HG03103 (cell line): Measurements from ENCODE around the gene USP46.
A peak's percentile ranks its signal among the peaks of the same experiment; 100 is the strongest.

ENCODE experiments used
- ATAC-seq: cut with Tn5 transposase; IDR thresholded peaks from one replicate; pipeline ENCODE4 v1.9.1; 2021; ENCODE audit warnings: low read depth; ENCODE audit not compliant: unreplicated experiment

The USP46 gene, protein sequence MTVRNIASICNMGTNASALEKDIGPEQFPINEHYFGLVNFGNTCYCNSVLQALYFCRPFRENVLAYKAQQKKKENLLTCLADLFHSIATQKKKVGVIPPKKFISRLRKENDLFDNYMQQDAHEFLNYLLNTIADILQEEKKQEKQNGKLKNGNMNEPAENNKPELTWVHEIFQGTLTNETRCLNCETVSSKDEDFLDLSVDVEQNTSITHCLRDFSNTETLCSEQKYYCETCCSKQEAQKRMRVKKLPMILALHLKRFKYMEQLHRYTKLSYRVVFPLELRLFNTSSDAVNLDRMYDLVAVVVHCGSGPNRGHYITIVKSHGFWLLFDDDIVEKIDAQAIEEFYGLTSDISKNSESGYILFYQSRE

DNA sequence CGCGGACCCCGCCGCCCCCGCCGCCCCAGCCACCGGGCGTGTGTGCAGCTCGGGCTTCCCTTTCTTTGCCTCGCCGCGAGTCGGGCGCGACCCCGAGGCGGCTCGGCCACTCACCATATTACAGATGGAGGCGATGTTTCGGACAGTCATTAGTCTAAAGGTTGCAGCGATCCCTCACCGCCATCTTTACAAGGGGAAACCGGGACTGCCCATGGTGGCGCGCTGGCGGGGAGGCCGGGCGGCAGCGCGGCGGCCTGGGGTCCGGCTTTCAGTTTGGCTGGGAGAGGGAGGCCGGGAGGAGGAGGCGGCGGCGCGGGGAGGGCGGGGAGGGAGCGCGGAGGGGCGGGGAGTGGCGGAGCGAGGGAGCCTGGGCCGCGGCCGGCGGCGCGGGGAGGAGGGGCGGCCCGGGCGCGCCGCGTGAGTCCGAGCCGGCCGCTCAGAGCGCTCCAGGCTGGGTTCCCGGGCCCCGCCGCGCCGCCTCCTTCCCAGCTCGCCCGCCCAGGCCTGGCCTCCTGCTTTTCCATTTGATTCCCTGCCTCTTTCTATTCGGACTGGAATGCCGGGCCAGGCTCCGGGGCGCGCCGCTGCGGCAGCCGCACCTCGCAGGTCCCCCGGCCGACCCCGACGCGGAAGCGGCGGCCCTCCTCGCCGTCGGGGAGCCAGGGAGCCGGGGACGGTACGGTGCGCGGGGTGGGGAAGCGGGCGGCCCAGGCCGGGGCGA is at the start of gene USP46:
Gene USP46, minus strand, starts transcription at position 301 of the 721 bp plus-strand sequence. Its CDS starts 151 bp downstream, at position 150.
- peak; percentile 64 for ATAC-seq

DNA sequence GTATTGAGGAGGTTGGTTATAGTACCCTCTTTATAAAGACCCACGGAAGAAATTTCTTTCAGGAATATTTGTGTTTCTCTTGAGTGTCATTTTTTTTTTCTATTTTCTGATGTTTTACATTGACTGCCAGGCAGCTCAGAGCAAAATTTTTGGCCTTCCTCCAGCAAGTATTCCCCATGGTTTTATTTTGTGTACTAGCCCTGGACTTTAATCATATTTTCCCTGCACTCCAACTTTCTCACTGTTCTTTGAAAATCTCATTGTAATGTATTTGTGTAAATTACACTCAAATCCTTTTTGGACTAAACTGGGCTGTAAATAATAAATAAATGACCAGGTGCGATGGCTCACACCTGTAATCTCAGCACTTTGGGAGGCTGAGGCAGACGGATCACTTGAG is 45.6 kb upstream of the USP46 start:
- no peak for ATAC-seq

DNA sequence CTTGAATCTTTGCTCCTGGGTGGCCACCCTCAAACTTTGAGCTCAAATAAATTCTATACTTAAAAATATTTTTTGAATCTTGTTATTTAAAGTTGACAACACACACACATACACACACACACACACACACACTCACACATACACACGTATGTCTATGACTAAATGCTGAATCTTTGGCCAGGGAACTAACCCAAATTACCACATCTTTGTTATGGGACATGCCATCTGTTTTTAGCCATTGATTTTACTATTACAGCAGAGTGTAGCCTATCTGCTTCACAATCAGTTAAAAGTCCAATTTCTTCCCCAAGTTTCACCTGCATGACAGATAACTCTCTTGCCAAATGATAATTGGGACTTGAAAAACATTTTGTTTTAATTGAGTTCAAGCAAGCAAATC is 45.0 kb upstream of the USP46 start:
- ATAC-seq: no peak

DNA sequence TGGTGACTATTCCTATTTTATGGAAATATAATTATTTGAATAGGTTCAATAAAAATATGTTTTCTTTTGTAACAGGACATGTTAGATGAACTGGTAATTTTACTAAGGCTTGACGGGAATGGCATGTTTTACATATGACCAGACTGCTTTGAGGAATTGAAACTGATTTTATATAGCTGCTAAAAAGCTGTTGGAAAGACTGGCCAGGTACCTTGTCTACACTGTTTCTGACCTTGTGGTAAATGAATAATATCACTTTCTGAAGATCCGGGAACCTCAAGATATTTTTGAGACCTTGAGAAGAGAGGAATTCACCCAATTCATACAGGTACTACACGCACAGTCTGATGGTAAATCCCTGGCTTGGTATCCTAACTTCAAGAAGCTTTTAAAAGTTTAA is 42.1 kb upstream of the USP46 start:
- ATAC-seq: peak; percentile 90

DNA sequence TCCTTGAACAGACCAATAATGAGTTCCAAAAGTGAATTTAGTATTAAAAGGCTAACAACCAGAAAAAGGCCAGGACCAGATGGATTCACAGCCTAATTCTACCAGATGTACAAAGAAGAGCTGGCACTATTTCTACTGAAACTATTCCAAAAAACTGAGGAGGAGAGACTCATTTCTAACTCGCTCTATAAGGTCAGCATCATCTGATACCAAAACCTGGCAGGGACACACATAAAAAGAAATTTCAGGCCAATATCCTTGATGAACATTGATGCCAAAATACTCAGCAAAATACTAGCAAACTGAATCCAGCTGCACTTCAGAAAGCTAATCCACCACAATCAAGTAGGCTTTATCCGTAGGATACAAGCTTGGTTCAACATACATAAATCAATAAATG is 35.8 kb upstream of the USP46 start:
- ATAC-seq: no peak

DNA sequence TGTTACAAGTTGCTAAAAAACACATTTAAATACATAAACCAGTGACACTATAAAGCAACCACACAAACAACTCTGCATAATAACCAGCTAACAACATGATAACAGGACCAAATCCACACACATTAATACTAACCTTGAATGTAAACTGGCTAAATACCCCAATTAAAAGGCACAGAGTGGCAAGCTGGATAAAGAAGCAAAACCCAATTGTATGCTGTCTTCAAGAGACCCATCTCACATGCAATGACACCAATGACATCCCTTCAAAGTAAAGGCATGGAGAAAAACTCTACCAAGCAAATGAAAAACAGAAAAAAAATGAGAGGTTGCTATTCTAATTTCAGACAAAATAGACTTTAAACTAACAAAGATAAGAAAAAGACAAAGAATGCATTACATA is 34.4 kb upstream of the USP46 start:
- no peak for ATAC-seq

DNA sequence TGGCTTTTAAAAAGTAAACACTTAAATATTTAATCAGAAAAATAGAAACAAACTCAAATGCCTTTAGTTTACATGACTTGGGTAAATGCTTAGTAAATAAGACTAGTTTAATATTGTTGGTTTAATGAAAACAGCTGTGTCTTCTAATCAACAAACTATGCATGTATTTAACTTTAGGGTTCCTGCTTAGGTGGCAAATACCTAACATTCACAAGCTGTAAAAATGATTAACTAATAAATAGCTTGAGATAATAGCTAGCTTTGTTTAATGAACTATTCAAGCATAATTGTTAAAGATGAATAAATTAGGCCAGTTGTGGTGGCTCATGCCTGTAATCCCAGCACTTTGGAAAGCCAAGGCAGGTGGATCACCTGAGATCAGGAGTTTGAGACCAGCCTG is 30.0 kb upstream of the USP46 start:
- ATAC-seq: no peak

DNA sequence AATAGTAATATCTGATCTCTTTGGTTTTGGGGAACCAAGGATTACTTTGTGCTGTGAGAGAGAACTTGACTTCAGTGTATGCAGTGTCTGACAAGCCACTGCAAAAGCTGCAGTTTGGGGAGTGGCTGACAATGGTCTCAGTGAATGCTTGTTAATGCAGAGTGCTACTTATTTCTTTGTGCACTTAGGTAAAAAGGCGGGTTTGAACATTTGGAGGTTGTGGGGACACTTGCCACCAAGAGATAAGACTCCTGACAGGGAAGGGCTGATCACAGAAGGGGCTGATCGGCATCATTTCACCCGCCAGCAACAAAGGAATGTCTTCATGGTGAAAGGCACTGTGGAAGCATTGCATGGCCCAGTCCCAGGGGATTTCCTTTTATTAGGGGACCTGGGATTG is 28.6 kb upstream of the USP46 start:
- no peak for ATAC-seq

DNA sequence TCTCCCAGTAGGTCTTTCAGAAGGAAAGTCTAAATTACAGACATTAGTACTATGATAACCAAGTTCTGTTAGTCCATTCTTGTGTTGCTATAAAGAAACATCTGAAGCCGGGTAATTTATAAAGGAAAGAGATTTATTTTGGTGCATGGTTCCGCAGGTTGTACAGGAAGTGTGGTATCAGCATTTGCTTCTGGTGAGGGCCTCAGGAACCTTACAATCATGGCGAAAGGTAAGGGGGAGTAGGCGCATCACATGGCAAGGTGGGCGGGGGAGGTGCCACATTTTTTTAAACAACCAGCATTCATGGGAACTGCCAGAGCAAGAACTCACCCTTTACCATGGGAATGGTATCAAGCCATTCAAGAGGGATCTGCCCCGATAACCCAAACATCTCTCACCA is 26.2 kb upstream of the USP46 start:
- ATAC-seq: no peak

DNA sequence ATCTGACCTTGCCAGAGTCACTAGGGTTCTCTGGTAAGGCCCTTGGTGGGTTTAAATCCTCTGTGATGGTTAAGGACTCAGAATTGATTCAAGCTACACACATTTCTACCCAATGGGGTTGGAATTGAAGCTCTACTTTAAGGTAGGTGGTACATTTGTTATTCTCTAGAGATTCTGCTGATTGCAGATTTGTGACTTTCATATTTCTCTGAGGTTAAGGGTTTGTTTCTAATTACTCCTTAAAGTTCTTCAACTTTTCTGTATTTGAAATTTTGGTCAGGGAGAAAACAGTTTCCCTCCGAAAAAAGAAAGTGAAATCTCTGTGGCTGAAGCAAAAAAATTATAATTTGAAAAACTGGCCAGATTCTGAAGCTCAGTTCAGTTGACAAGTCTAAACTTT is 25.8 kb upstream of the USP46 start:
- no peak for ATAC-seq

DNA sequence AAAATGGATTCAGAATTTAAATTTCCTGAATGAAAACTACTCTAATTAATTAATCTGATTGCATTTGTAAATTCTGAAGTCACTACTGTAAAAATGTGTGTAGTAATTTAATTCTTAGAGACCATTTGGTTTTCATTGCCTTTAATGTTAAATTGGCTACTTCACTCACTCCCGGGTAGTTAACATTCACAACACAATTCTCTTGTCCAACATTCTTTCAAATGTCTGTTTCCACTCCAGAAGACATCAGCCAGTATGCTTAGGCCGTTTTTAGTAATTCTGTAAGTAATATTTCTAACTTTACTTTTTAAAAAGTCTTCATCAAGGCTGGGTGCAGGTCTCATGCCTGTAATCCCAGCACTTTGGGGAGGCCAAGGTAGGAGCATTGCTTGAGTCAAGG is 21.3 kb upstream of the USP46 start:
- ATAC-seq: no peak

DNA sequence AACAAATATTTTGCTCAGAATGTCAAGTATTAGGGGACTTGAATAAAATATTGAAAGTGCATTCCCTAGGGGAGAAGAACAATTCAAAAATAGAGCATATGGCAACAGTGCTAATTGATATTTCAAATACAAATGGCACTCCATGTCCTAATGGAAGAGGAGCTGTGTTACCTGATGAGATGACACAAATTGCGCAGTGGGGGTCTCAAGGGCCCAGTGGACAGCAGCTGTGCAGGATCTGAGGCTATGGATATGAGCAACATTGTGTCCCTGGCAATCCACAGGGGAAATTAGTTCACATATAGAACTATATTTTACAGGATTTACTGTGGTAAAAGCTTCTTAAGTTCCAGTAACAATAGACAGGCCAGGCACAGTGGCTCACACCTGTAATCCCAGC is 17.4 kb upstream of the USP46 start:
- no peak for ATAC-seq

DNA sequence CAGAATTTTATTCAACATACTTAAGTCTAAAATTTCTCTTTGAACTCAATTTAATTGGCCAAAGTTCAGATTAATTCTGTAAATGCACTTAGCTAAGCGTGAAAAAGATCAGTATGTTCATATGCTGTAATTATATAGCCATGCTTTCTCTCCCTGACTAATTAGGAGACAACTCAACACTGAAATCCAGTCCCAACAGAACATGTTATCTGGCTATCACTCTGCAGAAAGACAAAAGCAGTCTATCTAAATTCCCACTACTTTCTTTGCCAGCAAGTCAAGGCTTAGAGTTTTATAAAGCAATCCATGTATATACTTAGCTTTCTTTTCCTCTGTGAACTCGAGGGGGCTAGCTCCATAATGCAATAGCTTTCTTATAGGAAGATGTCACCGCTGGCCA is 16.0 kb upstream of the USP46 start:
- no peak for ATAC-seq

DNA sequence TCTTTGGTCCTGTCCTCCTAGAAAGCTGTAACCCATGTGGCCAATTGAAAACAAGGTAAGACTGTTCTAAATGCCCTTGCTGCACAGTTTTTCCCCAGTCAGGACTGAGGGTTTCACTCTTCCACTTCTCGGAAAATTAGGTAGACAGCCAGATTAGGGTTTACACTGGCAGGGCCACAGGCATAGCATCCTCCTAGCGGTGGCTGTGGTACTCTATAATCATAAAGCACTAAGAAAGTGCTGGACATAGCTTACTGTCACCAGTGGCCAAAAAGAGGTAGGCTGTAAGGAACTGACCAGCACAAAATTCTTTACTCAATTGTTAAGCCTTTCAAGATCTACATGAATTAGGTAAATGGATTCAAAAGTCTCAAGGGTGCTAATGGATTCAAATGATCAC is 11.6 kb upstream of the USP46 start:
- ATAC-seq: no peak

DNA sequence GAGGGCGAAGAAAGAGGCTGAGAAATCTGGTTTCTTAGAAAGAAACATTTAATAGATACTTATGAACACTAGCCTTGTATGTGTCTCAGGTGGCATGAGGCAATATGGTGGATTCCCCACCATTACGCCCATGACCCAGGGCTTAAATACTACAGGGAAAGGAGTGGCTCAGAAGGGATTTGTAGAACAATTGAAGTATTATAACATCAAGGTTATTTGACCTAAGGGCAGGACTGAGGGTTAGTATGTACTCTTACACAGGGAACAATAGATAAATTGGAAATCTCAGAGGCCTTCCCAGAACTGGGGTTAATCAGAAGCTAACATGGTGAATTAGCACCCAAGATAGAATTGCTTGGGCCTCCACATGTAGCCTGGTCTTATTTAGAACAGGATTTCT is 11.0 kb upstream of the USP46 start:
- no peak for ATAC-seq

DNA sequence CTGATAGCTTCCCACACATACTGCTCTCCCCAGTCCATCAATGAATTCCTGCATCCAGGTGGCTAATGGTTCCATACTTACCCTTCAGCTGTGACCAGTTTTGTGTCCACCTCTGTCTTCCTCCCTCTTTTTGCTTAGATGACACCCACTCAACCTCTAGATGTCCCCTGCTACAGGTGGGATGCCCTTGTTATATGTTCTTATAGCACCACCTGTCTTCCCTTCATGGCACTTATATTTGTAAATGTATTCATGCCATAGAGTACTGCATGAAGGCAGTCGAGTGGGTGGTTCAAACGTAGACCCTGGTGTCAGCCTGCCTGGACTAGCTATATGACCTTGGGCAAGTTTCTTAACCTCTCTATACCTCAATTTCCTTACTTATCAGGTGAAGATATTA is 6.5 kb upstream of the USP46 start:
- peak; percentile 83 for ATAC-seq

DNA sequence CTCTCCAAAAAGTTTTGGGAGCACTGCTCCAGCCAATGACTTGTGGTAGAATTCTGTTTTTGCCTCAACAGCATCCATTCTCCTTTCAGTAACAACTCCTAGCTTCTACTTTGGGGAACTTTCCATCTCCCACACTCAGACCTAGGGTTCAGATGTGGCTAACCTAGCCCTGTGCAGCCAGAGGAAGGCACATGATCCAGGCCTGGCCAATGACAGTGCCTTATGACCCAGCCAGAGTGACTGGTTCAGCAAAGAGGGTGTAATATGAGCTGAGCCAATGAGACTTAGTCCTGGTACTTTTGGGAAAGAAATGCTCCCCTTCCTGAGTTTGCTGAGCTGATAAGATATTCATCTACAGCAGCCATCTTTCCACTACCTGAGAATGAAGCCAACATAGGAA is 5.4 kb upstream of the USP46 start:
- ATAC-seq: no peak

DNA sequence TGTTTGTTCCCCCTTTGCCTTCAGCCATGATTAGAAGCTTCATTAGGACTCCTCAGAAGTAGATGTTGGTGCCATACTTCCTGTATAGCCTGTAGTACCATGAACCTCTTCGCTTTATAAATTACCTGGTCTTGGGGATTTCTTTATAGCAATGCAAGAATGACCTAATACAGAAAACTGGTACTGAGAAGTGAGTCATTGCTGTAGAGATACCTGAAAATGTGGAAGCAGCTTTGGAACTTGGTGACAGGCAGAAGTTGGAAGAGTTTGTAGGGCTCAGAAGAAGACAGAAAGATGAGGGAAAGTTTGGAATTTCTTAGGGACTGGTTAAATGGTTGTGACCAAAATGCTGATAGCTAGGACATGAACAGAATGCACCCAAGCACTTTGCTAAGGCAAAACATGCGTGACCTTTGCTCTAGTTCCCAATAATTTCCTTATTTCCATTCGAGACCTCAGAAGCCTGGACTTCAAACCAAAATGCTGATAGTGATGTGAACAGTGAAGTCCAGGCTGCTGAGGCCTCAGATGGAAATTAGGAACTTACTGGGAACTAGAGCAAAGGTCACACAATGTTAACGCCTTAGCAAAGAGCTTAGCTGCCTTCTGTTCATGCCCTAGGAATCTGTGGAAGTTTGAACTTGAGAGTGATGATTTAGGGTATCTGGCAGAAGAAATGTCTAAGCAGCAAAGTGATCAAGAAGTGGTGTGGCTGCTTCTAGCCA is 3.0 kb upstream of the USP46 start:
- ATAC-seq: no peak

DNA sequence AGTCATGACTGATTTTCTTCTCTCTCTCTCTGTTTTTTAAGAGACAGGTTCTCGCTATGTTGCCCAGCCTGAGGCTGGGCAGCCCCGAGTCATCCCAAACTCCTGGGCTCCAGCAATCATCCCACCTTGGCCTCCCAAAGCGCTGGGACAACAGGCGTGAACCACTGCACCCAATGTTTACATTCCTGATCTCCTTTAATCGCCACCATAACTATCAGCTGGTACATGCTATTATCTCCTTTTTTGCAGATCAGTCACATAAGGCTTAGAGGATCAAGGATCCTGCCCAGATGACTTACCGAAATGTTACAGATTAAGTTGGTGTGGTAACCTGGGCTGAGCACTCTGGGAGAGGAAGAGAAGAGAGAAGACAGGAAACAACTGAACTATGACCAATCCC is 1.5 kb upstream of the USP46 start:
- no peak for ATAC-seq

DNA sequence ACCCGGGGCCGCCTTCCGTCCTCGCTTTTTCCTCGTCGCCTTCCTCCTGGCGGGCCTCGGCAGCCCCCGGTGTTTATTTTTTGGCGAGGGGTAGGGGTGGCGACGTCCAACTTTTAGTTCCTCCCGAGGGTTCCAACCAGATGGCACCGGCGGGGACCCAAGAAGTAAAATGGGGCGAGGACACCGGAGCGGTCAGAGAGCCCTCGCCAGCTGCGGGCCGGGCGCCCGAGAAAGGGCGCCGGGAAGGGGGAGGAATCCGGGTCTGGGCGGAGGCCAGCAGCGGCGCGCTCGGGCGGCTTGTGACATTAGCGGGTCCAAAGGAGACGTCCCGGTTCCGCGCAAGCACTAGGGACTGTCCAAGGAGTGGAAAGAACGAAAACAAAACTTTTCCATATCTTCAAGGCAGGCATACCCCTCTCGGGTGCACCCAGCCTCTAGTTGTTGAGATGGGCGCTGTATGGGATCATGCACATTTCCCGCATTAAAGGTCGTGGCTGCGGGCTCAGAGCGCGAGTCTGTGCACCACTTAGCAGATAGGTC is 691 bp upstream of the USP46 start:
- ATAC-seq: peak; percentile 25

DNA sequence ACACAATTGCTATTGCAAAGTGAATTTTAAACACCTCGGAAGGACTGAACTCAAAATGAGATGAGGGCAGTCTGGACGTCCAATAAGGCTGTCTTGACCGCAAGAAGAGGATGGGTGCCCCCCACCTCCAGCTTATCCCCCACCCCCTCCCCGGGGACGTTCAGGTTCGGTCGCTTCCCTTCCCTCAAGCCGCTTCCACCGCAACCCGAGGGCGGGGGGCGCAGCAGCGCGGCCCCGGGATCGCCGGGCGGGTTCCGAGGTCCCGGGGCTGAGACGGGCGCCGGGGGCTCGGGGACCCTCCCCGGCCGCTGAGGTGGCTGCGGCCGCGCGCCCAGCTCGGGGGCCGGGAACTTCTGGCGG is 480 bp downstream of the USP46 start:
- peak; percentile 5 for ATAC-seq
